Measurements from ENCODE around the gene CDH22.

The CDH22 gene

GRCh38 chr20:46174469-46175126 lies 133.7 kb downstream of the CDH22 start:
- Histone ChIP-seq H3K27me3 (ENCODE audit: control insufficient read depth, insufficient read depth, low read length) (peaks cover 65% of the 10 kb centered on the region), H3K4me1 (ENCODE audit: control insufficient read depth, insufficient read depth, low read length) (no peaks in the 10 kb centered on the region), H3K36me3 (ENCODE audit: insufficient read depth, low read length) (no peaks in the 10 kb centered on the region), H3K9me3 (replicated peaks; ENCODE audit: low read length) (no peaks in the 10 kb centered on the region), H3K4me2 (ENCODE audit: low read length) (no peak overlapping the region), H3K9ac (ENCODE audit: low read depth, low read length) (no peak overlapping the region), H3K4me3 (ENCODE audit: low read length) (no peak overlapping the region)

- Histone ChIP-seq H3K4me3 (ENCODE audit: low read length) (no peak overlapping the region), H3K9me3 (replicated peaks; ENCODE audit: low read length) (no peaks in the 10 kb centered on the region), H3K4me1 (ENCODE audit: control insufficient read depth, insufficient read depth, low read length) (no peaks in the 10 kb centered on the region), H3K4me2 (ENCODE audit: low read length) (no peak overlapping the region), H3K9ac (ENCODE audit: low read depth, low read length) (no peak overlapping the region), H3K36me3 (ENCODE audit: insufficient read depth, low read length) (no peaks in the 10 kb centered on the region), H3K27me3 (ENCODE audit: control insufficient read depth, insufficient read depth, low read length) (peaks cover 61% of the 10 kb centered on the region)
These were observed 134.4 kb downstream of the CDH22 start for GRCh38 chr20:46173652-46174468.

- Histone ChIP-seq H3K4me3 (ENCODE audit: low read length) (no peak overlapping the region), H3K4me1 (ENCODE audit: control insufficient read depth, insufficient read depth, low read length) (no peaks in the 10 kb centered on the region), H3K4me2 (ENCODE audit: low read length) (no peak overlapping the region), H3K36me3 (ENCODE audit: insufficient read depth, low read length) (no peaks in the 10 kb centered on the region), H3K9ac (ENCODE audit: low read depth, low read length) (no peak overlapping the region), H3K27me3 (ENCODE audit: control insufficient read depth, insufficient read depth, low read length) (peaks cover 64% of the 10 kb centered on the region), H3K9me3 (replicated peaks; ENCODE audit: low read length) (no peaks in the 10 kb centered on the region)
These were observed 135.2 kb downstream of the CDH22 start for GRCh38 chr20:46172961-46173536.

GRCh38 chr20:46172455-46172854 lies 135.8 kb downstream of the CDH22 start:
- no peaks in the 10 kb centered on the region for H3K4me1 ChIP-seq (ENCODE audit: control insufficient read depth, insufficient read depth, low read length)
- H3K36me3 ChIP-seq (ENCODE audit: insufficient read depth, low read length): no peaks in the 10 kb centered on the region
- H3K9ac ChIP-seq (ENCODE audit: low read depth, low read length): no peak overlapping the region
- peaks cover 66% of the 10 kb centered on the region for H3K27me3 ChIP-seq (ENCODE audit: control insufficient read depth, insufficient read depth, low read length)
- H3K4me2 ChIP-seq (ENCODE audit: low read length): no peak overlapping the region
- H3K9me3 ChIP-seq (replicated peaks; ENCODE audit: low read length): no peaks in the 10 kb centered on the region
- H3K4me3 ChIP-seq (ENCODE audit: low read length): no peak overlapping the region

GRCh38 chr20:46171909-46172308 lies 136.4 kb downstream of the CDH22 start:
- Histone ChIP-seq H3K36me3 (ENCODE audit: insufficient read depth, low read length) (no peaks in the 10 kb centered on the region), H3K9ac (ENCODE audit: low read depth, low read length) (no peak overlapping the region), H3K27me3 (ENCODE audit: control insufficient read depth, insufficient read depth, low read length) (peaks cover 62% of the 10 kb centered on the region), H3K4me1 (ENCODE audit: control insufficient read depth, insufficient read depth, low read length) (no peaks in the 10 kb centered on the region), H3K4me3 (ENCODE audit: low read length) (no peak overlapping the region), H3K9me3 (replicated peaks; ENCODE audit: low read length) (no peaks in the 10 kb centered on the region), H3K4me2 (ENCODE audit: low read length) (no peak overlapping the region)

GRCh38 chr20:46171476-46171875 lies 136.8 kb downstream of the CDH22 start:
- Histone ChIP-seq H3K9ac (ENCODE audit: low read depth, low read length) (no peak overlapping the region), H3K4me1 (ENCODE audit: control insufficient read depth, insufficient read depth, low read length) (no peaks in the 10 kb centered on the region), H3K36me3 (ENCODE audit: insufficient read depth, low read length) (no peaks in the 10 kb centered on the region), H3K9me3 (replicated peaks; ENCODE audit: low read length) (no peaks in the 10 kb centered on the region), H3K4me2 (ENCODE audit: low read length) (no peak overlapping the region), H3K4me3 (ENCODE audit: low read length) (no peak overlapping the region), H3K27me3 (ENCODE audit: control insufficient read depth, insufficient read depth, low read length) (peaks cover 61% of the 10 kb centered on the region)

- no peaks in the 10 kb centered on the region for H3K36me3 ChIP-seq (ENCODE audit: insufficient read depth, low read length)
- no peak overlapping the region for H3K4me2 ChIP-seq (ENCODE audit: low read length)
- H3K4me1 ChIP-seq (ENCODE audit: control insufficient read depth, insufficient read depth, low read length): no peaks in the 10 kb centered on the region
- H3K4me3 ChIP-seq (ENCODE audit: low read length): no peak overlapping the region
- H3K9me3 ChIP-seq (replicated peaks; ENCODE audit: low read length): no peaks in the 10 kb centered on the region
- peaks cover 50% of the 10 kb centered on the region for H3K27me3 ChIP-seq (ENCODE audit: control insufficient read depth, insufficient read depth, low read length)
- no peak overlapping the region for H3K9ac ChIP-seq (ENCODE audit: low read depth, low read length)
These were observed 138.8 kb downstream of the CDH22 start for GRCh38 chr20:46169245-46170171.

- Histone ChIP-seq H3K4me1 (ENCODE audit: control insufficient read depth, insufficient read depth, low read length) (no peaks in the 10 kb centered on the region), H3K27me3 (ENCODE audit: control insufficient read depth, insufficient read depth, low read length) (peaks cover 50% of the 10 kb centered on the region), H3K9me3 (replicated peaks; ENCODE audit: low read length) (no peaks in the 10 kb centered on the region), H3K9ac (ENCODE audit: low read depth, low read length) (no peak overlapping the region), H3K4me2 (ENCODE audit: low read length) (no peak overlapping the region), H3K4me3 (ENCODE audit: low read length) (no peak overlapping the region), H3K36me3 (ENCODE audit: insufficient read depth, low read length) (no peaks in the 10 kb centered on the region)
These were observed 139.9 kb downstream of the CDH22 start for GRCh38 chr20:46168438-46168837.

- Histone ChIP-seq H3K27me3 (ENCODE audit: control insufficient read depth, insufficient read depth, low read length) (peaks cover 49% of the 10 kb centered on the region), H3K9me3 (replicated peaks; ENCODE audit: low read length) (no peaks in the 10 kb centered on the region), H3K36me3 (ENCODE audit: insufficient read depth, low read length) (no peaks in the 10 kb centered on the region), H3K4me2 (ENCODE audit: low read length) (no peak overlapping the region), H3K4me1 (ENCODE audit: control insufficient read depth, insufficient read depth, low read length) (no peaks in the 10 kb centered on the region), H3K4me3 (ENCODE audit: low read length) (no peak overlapping the region), H3K9ac (ENCODE audit: low read depth, low read length) (no peak overlapping the region)
These were observed 141.2 kb downstream of the CDH22 start for GRCh38 chr20:46167080-46167479.

- H3K36me3 ChIP-seq (ENCODE audit: insufficient read depth, low read length): no peaks in the 10 kb centered on the region
- H3K9me3 ChIP-seq (replicated peaks; ENCODE audit: low read length): no peaks in the 10 kb centered on the region
- peaks cover 51% of the 10 kb centered on the region for H3K27me3 ChIP-seq (ENCODE audit: control insufficient read depth, insufficient read depth, low read length)
- H3K4me1 ChIP-seq (ENCODE audit: control insufficient read depth, insufficient read depth, low read length): no peaks in the 10 kb centered on the region
- no peak overlapping the region for H3K9ac ChIP-seq (ENCODE audit: low read depth, low read length)
- H3K4me2 ChIP-seq (ENCODE audit: low read length): no peak overlapping the region
- no peak overlapping the region for H3K4me3 ChIP-seq (ENCODE audit: low read length)
These were observed 144.0 kb downstream of the CDH22 start for GRCh38 chr20:46164254-46164653.

GRCh38 chr20:46161921-46162320 lies 146.4 kb downstream of the CDH22 start:
- H3K9me3 ChIP-seq (replicated peaks; ENCODE audit: low read length): no peaks in the 10 kb centered on the region
- peaks cover 59% of the 10 kb centered on the region for H3K27me3 ChIP-seq (ENCODE audit: control insufficient read depth, insufficient read depth, low read length)
- H3K4me1 ChIP-seq (ENCODE audit: control insufficient read depth, insufficient read depth, low read length): no peaks in the 10 kb centered on the region
- no peak overlapping the region for H3K9ac ChIP-seq (ENCODE audit: low read depth, low read length)
- H3K4me2 ChIP-seq (ENCODE audit: low read length): no peak overlapping the region
- no peaks in the 10 kb centered on the region for H3K36me3 ChIP-seq (ENCODE audit: insufficient read depth, low read length)
- no peak overlapping the region for H3K4me3 ChIP-seq (ENCODE audit: low read length)
